Activated CD8-positive, alpha-beta T cell treated with anti-CD3 and anti-CD28 coated beads, Interleukin-2, amount 10 ng/mL, durations not matched to agents 7 days and 5 days (primary cell): ENCODE data around the gene GPR119. TPM values are rescaled to one million over a fixed set of nuclear protein-coding genes. Genes with fewer than 3 reads are reported as not detected.
"Not testable (repeated sequence)": the region's sequence is repeated elsewhere in the genome, so short reads cannot be mapped to it uniquely, and the experiment has no call there.

Source experiments
- ATAC-seq: fragments of 150-1000 bp; cut with Tn5 transposase; one replicate; pipeline ENCODE4 v1.10.0; 2021; ENCODE audit warnings: moderate library complexity
- CTCF ChIA-PET: fragments of 350-600 bp; sonication (Branson Sonifier 250); formaldehyde crosslinking; loops from one replicate; lab custom pipeline; 2021; ENCODE audit warnings: antibody characterized with exemption; lab: Charles Lee
- POLR2A ChIA-PET: fragments of 350-600 bp; sonication (Branson Sonifier 250); formaldehyde crosslinking; loops from one replicate; lab custom pipeline; 2021; ENCODE audit warnings: antibody characterized with exemption; lab: Charles Lee
- DNase-seq: peaks from one replicate; pipeline ENCODE4 v3.0.0-alpha.2; 2020
- H3K27ac Mint-ChIP-seq: one replicate; pipeline ENCODE4 v1.8.0; 2021; ENCODE audit warnings: mild to moderate bottlenecking, mixed read lengths
- H3K27me3 Mint-ChIP-seq: one replicate; pipeline ENCODE4 v1.8.0; 2021; ENCODE audit warnings: low read depth, mixed read lengths
- H3K36me3 Mint-ChIP-seq: one replicate; pipeline ENCODE4 v1.8.0; 2021; ENCODE audit warnings: low read depth, mixed read lengths
- H3K4me1 Mint-ChIP-seq: one replicate; pipeline ENCODE4 v1.8.0; 2021; ENCODE audit warnings: low read depth, mixed read lengths
- H3K4me3 Mint-ChIP-seq: one replicate; pipeline ENCODE4 v1.8.0; 2021; ENCODE audit warnings: mild to moderate bottlenecking, mixed read lengths
- H3K9me3 Mint-ChIP-seq: one replicate; pipeline ENCODE4 v1.8.0; 2022; ENCODE audit warnings: mixed read lengths; ENCODE audit not compliant: insufficient read depth
- total RNA-seq, 2 experiments: library from RNA; stranded (reverse); gene quantifications; one replicate each; pipeline ENCODE4 v1.2.3, GENCODE V29; 2021

Gene GPR119
- not detected for total RNA-seq

DNA sequence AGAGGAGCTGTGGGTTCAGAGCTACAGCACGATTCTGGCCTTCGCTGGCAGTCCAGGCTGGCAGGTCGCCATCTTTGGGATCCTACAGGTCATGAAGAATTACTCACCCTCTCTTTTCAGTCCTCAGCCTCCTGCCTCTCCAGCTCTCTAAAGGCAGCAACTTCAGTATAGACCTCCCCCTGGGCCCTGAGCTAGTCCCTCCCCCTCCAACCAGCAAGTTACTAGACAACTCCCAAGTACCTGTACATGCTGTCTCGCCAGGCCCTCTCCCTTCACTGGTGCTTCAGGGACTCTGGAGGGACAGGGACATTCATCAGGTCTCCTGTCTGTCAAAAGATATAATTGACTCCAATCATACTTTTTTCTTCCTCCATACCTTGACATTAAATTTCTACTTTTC lies at the start of gene GPR119:
Gene GPR119, minus strand, starts transcription at position 155 of the 400 bp plus-strand sequence. CDS start 227 bp downstream, outside the sequence.
- H3K4me1 Mint-ChIP-seq, result no peaks in the 10 kb centered on the region
- no peak for ATAC-seq
- H3K27me3 Mint-ChIP-seq, result peaks cover 3% of the 10 kb centered on the region
- H3K4me3 Mint-ChIP-seq, result no peak within 1 kb of the TSS
- ChIA-PET POLR2A (no interaction called here), CTCF (no interaction called here)
- no peaks in the 10 kb centered on the region for H3K9me3 Mint-ChIP-seq
- no peak within 1 kb of the TSS for H3K27ac Mint-ChIP-seq
- no peaks in the 10 kb centered on the region for H3K36me3 Mint-ChIP-seq
- no peak for DNase-seq

DNA sequence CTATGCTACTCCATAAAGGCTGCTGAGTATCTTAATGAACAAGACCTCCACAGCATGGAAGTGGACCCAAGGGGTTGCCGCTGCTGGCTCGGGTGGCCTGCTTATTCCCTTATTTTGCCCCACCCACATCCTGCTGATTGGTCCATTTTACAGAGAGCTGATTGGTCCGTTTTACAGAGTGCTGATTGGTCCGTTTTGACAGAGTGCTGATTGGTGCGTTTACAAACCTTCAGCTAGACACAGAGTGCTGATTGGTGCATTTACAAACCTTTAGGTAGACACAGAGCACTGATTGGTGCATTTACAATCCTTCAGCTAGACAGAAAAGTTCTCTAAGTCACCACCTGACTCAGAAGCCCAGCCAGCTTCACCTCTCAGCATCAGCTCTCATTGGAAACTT lies 43.8 kb upstream of the GPR119 start:
- POLR2A ChIA-PET, ATAC-seq, H3K27me3 Mint-ChIP-seq, H3K27ac Mint-ChIP-seq, H3K36me3 Mint-ChIP-seq, H3K4me3 Mint-ChIP-seq, H3K9me3 Mint-ChIP-seq, H3K4me1 Mint-ChIP-seq, CTCF ChIA-PET, DNase-seq: not testable (repeated sequence)

DNA sequence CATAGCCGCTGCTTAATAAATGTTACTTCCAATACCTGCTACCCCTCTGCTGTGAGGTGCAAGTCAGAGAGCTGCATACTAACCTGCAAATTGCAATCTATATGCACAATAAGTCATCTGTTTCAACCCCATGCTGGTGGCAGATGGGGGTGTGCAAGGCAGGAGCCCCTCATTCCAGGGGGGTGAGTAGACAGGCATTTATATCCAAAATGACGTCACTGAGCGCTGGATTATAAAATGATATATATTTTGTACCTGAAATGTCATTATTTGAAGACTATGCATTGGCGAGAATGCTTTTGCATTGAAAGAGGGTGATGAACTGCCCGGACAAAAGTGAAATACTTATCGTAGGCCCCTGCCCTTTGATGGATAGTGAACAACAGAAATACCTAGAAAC lies 41.1 kb upstream of the GPR119 start:
- DNase-seq (no peak), ATAC-seq (no peak)
- CTCF ChIA-PET, result no interaction called here
- no peaks in the 10 kb centered on the region for H3K4me1 Mint-ChIP-seq
- no peaks in the 10 kb centered on the region for H3K36me3 Mint-ChIP-seq
- H3K27me3 Mint-ChIP-seq, result peaks cover 6% of the 10 kb centered on the region
- no peak overlapping the region for H3K27ac Mint-ChIP-seq
- POLR2A ChIA-PET, result no interaction called here
- no peak overlapping the region for H3K4me3 Mint-ChIP-seq
- H3K9me3 Mint-ChIP-seq, result no peaks in the 10 kb centered on the region

DNA sequence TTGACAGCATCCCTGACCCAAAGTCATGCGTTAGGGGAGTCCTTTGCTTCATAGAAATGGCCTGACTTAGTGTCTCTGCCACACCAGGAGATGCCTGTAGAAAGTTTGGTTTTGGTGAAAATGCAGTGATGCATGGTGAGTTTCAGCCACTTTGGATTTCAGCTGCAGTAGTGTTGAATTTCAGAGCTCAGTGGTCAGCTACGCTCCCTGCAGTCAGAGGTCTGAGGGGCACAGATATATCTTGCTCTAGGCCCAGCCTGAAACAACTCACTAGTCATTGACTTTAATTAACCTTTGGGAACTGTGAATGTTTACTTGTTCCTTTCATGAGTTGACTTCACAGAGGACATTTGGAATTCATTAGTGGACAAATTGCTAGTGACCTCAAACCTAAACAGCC lies 33.8 kb upstream of the GPR119 start:
- CTCF ChIA-PET, result no interaction called here
- Mint-ChIP-seq H3K4me1 (peaks cover under 1% of the 10 kb centered on the region), H3K4me3 (no peak overlapping the region), H3K27ac (no peak overlapping the region), H3K9me3 (no peaks in the 10 kb centered on the region), H3K27me3 (no peaks in the 10 kb centered on the region), H3K36me3 (peaks cover 3% of the 10 kb centered on the region)
- POLR2A ChIA-PET, result no interaction called here
- ATAC-seq, result no peak
- no peak for DNase-seq

DNA sequence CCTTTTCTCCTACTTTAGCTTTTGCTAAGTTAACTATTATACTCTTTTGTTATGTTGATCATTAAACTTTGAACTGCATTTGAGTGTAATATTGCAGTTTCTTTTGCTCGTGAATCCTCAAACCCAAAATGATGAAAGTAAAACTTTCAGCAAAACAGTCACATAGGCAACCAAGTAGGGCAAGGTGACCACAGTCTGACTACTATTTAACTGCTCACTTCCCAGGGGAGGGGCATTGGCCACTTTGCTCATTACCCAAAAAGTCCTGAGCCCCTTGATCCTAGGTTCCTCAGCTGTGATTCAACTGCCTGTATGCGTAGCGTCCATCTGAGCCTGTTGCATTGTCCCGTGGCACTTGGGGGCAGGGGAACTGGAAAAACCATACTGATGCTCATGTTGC lies 33.3 kb upstream of the GPR119 start:
- no peaks in the 10 kb centered on the region for H3K9me3 Mint-ChIP-seq
- no peak for DNase-seq
- no peak overlapping the region for H3K27ac Mint-ChIP-seq
- no peaks in the 10 kb centered on the region for H3K27me3 Mint-ChIP-seq
- ATAC-seq, result no peak
- ChIA-PET CTCF (no interaction called here), POLR2A (no interaction called here)
- peaks cover 6% of the 10 kb centered on the region for H3K36me3 Mint-ChIP-seq
- no peak overlapping the region for H3K4me3 Mint-ChIP-seq
- peaks cover 1% of the 10 kb centered on the region for H3K4me1 Mint-ChIP-seq

DNA sequence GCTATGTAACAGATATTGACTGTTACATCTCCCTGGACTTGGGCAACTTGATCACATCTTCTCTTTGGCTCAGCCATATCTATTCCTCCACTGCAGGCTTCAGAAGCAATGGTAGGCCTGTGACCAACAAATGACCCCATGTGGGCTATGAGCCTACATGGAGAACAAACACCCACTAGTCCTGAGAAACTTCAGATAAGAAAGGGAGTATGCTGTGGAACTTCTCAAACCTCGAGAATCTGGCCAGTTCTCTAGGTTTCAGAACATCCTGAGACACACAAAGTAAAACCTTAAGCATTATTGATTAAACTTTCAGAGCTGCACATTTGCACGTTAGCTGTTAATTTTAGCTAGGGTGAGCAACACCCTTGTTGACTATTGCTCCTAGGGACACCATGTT lies 32.6 kb upstream of the GPR119 start:
- ChIA-PET POLR2A (no interaction called here), CTCF (no interaction called here)
- DNase-seq, result no peak

DNA sequence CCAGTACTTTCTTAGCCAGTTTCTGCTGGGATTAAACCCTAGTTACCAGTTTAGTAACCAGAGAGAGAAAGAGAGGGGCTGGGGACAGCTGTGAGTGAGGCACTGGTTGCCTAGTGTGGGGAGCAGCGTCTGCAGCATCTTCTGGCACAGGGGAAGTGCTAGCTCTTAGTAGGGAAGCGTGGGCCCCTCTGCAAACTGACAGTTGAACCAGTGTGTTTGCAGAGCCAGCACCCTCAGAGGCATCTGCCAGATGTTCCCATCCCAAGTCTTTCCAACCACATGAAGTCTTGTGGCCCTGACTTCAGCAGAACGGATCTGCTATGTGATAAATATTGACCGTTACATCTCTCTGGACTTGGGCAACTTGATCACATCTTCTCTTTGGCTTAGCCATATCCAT lies 31.3 kb upstream of the GPR119 start:
- H3K9me3 Mint-ChIP-seq, result no peaks in the 10 kb centered on the region
- ATAC-seq (no peak), DNase-seq (no peak)
- H3K27me3 Mint-ChIP-seq, result no peaks in the 10 kb centered on the region
- POLR2A ChIA-PET, result no interaction called here
- no peak overlapping the region for H3K4me3 Mint-ChIP-seq
- H3K4me1 Mint-ChIP-seq, result peaks cover 1% of the 10 kb centered on the region
- CTCF ChIA-PET, result no interaction called here
- no peak overlapping the region for H3K27ac Mint-ChIP-seq
- H3K36me3 Mint-ChIP-seq, result peaks cover 14% of the 10 kb centered on the region

More for the DNA sequence above, 32.6 kb upstream of the GPR119 start:
- no peaks in the 10 kb centered on the region for H3K27me3 Mint-ChIP-seq
- H3K27ac Mint-ChIP-seq, result no peak overlapping the region
- H3K9me3 Mint-ChIP-seq, result no peaks in the 10 kb centered on the region
- H3K4me3 Mint-ChIP-seq, result no peak overlapping the region
- no peak for ATAC-seq
- peaks cover 1% of the 10 kb centered on the region for H3K4me1 Mint-ChIP-seq
- H3K36me3 Mint-ChIP-seq, result peaks cover 6% of the 10 kb centered on the region

DNA sequence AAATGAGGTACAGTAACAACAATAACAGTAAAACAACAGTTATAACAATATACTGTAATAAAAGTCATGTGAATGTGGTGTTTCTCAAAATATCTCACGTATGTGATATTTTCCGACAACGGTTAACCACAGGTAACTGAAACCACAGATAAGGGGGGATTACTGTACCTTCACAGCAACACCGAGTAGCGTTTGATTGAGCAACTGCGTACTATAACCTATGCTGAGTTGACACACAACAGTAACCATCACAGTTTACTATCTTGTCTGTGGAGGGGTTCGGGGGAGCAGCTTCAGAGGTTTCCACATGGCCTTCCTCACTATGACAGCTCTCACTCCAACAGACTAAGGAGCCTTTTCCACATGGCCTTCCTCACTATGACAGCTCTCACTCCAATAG lies 29.7 kb upstream of the GPR119 start:
- no peak for ATAC-seq
- CTCF ChIA-PET, result no interaction called here
- POLR2A ChIA-PET, result no interaction called here

DNA sequence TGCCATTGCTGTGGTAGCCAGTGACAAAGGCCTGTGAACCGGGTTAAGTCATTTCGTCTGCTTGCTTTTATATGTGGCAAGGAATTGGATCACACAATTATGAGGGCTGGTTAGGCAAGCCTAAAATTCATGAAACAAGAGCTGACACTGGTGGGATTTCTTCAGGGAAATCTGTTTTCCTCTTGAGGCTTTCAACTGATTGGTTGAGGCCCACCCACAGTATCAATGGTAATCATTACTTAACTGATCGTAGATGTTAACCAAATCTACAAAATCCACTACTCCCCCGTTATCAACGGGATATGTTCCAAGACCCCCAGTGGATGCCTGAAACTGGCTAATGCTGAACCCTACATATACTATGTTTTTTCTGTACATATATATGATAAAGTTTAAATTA lies 29.3 kb upstream of the GPR119 start:
- CTCF ChIA-PET, result no interaction called here
- ATAC-seq (no peak), DNase-seq (no peak)
- H3K4me3 Mint-ChIP-seq, result no peak overlapping the region
- peaks cover 1% of the 10 kb centered on the region for H3K4me1 Mint-ChIP-seq
- H3K9me3 Mint-ChIP-seq, result no peaks in the 10 kb centered on the region
- no peaks in the 10 kb centered on the region for H3K27me3 Mint-ChIP-seq
- peaks cover 20% of the 10 kb centered on the region for H3K36me3 Mint-ChIP-seq
- no peak overlapping the region for H3K27ac Mint-ChIP-seq
- POLR2A ChIA-PET, result no interaction called here

More for the DNA sequence above, 29.7 kb upstream of the GPR119 start:
- H3K27ac Mint-ChIP-seq, result no peak overlapping the region
- H3K36me3 Mint-ChIP-seq, result peaks cover 18% of the 10 kb centered on the region
- no peaks in the 10 kb centered on the region for H3K9me3 Mint-ChIP-seq
- no peak overlapping the region for H3K4me3 Mint-ChIP-seq
- DNase-seq, result no peak
- H3K27me3 Mint-ChIP-seq, result no peaks in the 10 kb centered on the region
- H3K4me1 Mint-ChIP-seq, result peaks cover 1% of the 10 kb centered on the region

DNA sequence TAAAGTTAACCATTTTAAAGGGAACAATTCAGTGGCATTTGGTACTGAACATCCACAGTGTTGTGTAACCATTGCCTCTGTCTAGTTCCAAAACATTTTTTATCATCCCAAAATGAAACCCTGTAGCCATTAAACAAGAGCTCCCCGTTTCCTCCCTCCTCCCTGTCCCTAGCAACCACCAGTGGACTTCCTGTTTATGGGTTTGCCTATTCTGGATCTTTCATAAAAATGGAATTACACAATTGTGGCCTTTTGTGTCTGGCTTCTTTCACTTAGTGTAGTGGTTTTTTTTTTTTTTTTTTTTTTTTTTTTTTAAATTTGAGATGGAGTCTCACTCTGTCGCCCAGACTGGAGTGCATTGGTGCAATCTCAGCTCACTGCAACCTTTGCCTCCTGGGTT lies 27.9 kb upstream of the GPR119 start:
- peaks cover 24% of the 10 kb centered on the region for H3K36me3 Mint-ChIP-seq
- no peak overlapping the region for H3K27ac Mint-ChIP-seq
- no peaks in the 10 kb centered on the region for H3K9me3 Mint-ChIP-seq
- ATAC-seq, result no peak
- H3K27me3 Mint-ChIP-seq, result no peaks in the 10 kb centered on the region
- no peak overlapping the region for H3K4me3 Mint-ChIP-seq
- CTCF ChIA-PET, result no interaction called here
- POLR2A ChIA-PET, result no interaction called here
- no peak for DNase-seq
- H3K4me1 Mint-ChIP-seq, result peaks cover 1% of the 10 kb centered on the region

DNA sequence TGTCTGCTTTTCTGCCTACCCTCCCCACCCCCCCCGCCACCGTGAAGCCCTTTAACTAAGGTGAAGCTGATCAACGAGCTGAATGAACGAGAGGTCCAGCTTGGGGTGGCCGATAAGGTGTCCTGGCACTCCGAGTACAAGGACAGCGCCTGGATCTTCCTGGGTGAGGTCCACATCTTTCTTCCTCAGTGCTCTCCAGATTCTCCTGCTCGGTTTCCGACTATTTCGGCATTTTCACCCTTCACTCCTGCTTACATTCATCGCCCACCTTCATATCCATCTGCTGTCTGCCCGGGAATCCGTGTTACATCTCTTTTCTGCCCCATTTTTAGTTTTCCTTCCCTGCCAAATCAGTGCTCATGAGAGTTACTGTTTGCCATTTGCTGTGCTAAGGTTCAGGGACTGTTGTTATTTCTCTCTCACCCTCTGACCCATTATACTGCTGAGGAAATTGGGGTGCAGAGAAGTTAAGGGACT lies 16.8 kb upstream of the GPR119 start:
- ChIA-PET CTCF (no interaction called here), POLR2A (no interaction called here)

DNA sequence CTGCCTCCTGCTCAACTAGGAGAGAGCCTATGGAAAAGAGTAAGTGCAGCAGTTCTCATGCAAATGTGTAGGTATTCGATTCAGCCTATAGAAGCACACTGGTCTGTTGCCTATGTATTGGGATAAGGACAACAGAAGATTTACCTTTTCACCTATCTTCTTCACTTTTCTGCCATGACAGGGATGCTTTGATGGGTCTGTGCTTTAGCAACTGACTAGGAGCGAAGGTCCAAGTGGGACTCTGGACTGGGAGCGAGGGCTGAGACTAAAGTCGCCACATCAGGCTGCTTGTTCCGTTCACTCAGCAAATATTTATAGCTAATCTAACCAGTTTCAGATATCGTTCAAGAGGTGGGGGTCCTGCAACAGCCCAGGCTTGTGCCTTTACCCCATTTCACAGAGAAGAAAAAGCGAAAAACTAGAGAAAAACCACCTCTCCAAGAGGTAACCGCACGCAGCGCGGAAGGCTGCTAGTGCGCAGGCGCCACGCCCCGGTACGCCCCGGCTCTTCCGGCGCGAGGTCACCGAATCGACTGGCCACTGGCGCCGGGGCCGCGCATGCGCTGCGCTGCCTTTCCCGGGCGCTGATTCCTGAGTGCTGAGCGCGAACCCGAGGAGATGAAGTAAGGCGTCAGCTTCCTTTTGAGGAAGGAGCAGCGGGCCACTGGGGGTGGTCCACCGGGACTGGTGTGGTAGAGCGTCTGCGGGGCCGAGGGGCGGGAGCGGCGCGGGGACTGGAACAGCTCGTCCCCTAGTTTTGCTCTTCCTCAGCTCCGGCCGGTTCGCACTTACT lies 16.1 kb upstream of the GPR119 start, which contains the start of gene RBMX2:
Gene RBMX2, plus strand, starts transcription at position 573 of the 793 bp plus-strand sequence. Its CDS starts 46 bp downstream, at position 619.
- peak within 1 kb of the TSS; percentile 91 for H3K4me3 Mint-ChIP-seq
- peak within 1 kb of the TSS; percentile 88 for H3K27ac Mint-ChIP-seq
- peaks cover 15% of the 10 kb centered on the region for H3K4me1 Mint-ChIP-seq
- peak; percentile 72 for DNase-seq
- ChIA-PET CTCF (no interaction called here), POLR2A (no interaction called here)
- peak; percentile 93 for ATAC-seq
- no peaks in the 10 kb centered on the region for H3K9me3 Mint-ChIP-seq
- H3K27me3 Mint-ChIP-seq, result peaks cover 6% of the 10 kb centered on the region
- H3K36me3 Mint-ChIP-seq, result peaks cover 19% of the 10 kb centered on the region

More for the DNA sequence above, 16.8 kb upstream of the GPR119 start:
- H3K4me1 Mint-ChIP-seq, result peaks cover 15% of the 10 kb centered on the region
- peak; percentile 37 for ATAC-seq
- H3K9me3 Mint-ChIP-seq, result no peaks in the 10 kb centered on the region
- H3K36me3 Mint-ChIP-seq, result peaks cover 21% of the 10 kb centered on the region
- H3K4me3 Mint-ChIP-seq, result peak overlapping the region; percentile 91
- DNase-seq, result no peak
- peaks cover 4% of the 10 kb centered on the region for H3K27me3 Mint-ChIP-seq
- H3K27ac Mint-ChIP-seq, result peak overlapping the region; percentile 88
